Liver (tissue), 2 donors: Measurements from ENCODE around the gene SPEF1.

Source experiments
- TF ChIP-seq, protein P1 (sequence below): IDR thresholded peaks from 2 replicates; pipeline ENCODE4 v1.6.1; 2016; ENCODE audit warnings: antibody characterized with exemption
- TF ChIP-seq, protein P2 (sequence below): fragments of 150-350 bp; IDR thresholded peaks from 2 replicates; pipeline ENCODE4 v1.5.1; 2017; ENCODE audit warnings: improper control_type of control experiment, low read depth, low read length; ENCODE audit not compliant: missing input control
- donor health status: healthy.

DNA sequence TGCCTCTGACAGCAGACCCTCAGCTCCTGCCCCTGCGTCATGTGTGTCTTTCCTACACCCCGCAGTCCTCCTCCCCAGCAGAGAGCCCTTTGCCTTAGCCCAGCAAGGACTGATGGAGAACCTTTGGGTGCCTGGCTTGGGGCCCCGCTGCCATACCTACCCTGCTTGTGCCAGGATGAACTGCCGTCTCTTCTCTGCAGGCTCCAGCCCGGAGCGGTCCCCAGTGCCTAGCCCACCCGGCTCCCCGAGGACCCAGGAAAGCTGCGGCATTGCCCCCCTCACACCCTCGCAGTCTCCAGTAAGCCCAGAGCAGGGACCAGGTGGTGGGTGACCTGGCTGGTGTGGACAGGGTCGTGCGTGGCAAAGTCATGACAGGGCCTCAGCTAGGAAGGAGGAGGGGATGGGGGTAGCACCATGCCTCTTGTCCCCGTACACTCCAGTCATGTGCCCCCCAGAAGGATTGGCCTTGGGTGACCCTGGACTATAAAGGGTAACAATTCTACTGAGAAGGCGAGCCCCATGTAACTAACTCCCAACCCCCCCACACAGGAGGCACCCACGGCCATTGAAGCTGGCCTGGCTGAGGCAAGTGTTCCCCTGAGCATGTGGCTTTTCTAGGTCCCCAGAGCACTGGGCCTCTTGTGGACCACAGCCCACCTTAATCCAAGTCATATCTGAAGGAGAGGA lies 40.5 kb downstream of the SPEF1 start:
- TF ChIP-seq, protein P1, sequence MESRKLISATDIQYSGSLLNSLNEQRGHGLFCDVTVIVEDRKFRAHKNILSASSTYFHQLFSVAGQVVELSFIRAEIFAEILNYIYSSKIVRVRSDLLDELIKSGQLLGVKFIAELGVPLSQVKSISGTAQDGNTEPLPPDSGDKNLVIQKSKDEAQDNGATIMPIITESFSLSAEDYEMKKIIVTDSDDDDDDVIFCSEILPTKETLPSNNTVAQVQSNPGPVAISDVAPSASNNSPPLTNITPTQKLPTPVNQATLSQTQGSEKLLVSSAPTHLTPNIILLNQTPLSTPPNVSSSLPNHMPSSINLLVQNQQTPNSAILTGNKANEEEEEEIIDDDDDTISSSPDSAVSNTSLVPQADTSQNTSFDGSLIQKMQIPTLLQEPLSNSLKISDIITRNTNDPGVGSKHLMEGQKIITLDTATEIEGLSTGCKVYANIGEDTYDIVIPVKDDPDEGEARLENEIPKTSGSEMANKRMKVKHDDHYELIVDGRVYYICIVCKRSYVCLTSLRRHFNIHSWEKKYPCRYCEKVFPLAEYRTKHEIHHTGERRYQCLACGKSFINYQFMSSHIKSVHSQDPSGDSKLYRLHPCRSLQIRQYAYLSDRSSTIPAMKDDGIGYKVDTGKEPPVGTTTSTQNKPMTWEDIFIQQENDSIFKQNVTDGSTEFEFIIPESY = no peak
- TF ChIP-seq, protein P2, sequence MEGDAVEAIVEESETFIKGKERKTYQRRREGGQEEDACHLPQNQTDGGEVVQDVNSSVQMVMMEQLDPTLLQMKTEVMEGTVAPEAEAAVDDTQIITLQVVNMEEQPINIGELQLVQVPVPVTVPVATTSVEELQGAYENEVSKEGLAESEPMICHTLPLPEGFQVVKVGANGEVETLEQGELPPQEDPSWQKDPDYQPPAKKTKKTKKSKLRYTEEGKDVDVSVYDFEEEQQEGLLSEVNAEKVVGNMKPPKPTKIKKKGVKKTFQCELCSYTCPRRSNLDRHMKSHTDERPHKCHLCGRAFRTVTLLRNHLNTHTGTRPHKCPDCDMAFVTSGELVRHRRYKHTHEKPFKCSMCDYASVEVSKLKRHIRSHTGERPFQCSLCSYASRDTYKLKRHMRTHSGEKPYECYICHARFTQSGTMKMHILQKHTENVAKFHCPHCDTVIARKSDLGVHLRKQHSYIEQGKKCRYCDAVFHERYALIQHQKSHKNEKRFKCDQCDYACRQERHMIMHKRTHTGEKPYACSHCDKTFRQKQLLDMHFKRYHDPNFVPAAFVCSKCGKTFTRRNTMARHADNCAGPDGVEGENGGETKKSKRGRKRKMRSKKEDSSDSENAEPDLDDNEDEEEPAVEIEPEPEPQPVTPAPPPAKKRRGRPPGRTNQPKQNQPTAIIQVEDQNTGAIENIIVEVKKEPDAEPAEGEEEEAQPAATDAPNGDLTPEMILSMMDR = no peak
